BLaER1 (cell line): Measurements from ENCODE around the gene PCLO.
"Not testable (repeated sequence)": the region's sequence is repeated elsewhere in the genome, so short reads cannot be mapped to it uniquely, and the experiment has no call there.

Source experiments
- H3K27ac ChIP-seq: shearing (Covaris generic); formaldehyde crosslinking; 2 replicates; pipeline ENCODE4 v1.8.1; 2022
- H3K27me3 ChIP-seq: shearing (Covaris generic); formaldehyde crosslinking; 2 replicates; pipeline ENCODE4 v1.8.1; 2022
- H3K36me3 ChIP-seq: shearing (Covaris generic); formaldehyde crosslinking; 2 replicates; pipeline ENCODE4 v1.8.1; 2022
- H3K4me1 ChIP-seq: shearing (Covaris generic); formaldehyde crosslinking; 2 replicates; pipeline ENCODE4 v1.8.1; 2022
- H3K4me2 ChIP-seq: shearing (Covaris generic); formaldehyde crosslinking; 2 replicates; pipeline ENCODE4 v1.8.1; 2022
- H3K4me3 ChIP-seq: shearing (Covaris generic); formaldehyde crosslinking; 2 replicates; pipeline ENCODE4 v1.8.1; 2022
- H3K9ac ChIP-seq: shearing (Covaris generic); formaldehyde crosslinking; 2 replicates; pipeline ENCODE4 v1.8.1; 2022
- H3K9me3 ChIP-seq: shearing (Covaris generic); formaldehyde crosslinking; 2 replicates; pipeline ENCODE4 v1.8.1; 2022
- H4K20me1 ChIP-seq: shearing (Covaris generic); formaldehyde crosslinking; 2 replicates; pipeline ENCODE4 v1.8.1; 2022
- Cebpa-rat ChIP-seq: shearing (Covaris generic); IDR thresholded peaks from 2 replicates; pipeline ENCODE4 v1.8.1; 2022

The PCLO gene

DNA sequence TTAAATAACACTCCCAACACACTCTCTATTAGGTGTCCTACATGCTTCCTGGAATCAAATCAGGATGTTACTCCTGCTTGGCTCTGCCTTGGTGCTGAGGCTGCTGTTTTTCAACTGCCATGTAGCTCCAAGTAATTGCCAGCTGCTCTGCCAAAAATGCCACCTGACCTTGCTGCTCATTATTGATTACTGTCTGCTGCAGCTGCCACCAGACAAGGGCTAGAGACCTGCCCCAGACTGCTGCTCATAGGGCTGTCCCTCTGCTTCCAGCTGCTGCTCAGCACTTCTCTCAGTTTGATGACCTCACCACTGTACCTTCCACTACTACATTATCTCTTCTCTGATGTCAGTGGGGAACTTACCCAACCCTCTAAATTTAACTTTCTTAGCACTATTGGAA is 102.5 kb downstream of the PCLO start:
- H3K27ac ChIP-seq: no peak overlapping the region
- no peak for TF ChIP-seq Cebpa-rat

DNA sequence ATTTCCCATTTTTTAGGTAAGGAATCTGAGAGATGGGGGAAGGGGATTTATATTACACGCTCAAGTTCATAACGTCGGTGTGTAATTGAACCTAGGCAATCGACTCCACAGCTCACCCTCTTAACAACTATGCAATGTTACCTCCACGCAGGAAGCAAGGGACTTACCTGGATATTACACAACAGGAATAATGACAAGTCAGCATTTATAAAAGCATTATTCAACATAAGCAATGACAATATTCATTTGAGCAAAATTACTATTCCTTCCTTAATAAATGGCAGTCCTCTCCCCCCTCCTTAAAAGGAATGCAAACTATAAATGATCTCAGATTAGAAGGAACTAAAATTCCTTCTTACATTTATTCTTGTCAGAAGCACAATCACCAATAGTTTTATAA is 104.0 kb downstream of the PCLO start:
- H3K27ac ChIP-seq: no peak overlapping the region
- H3K9ac ChIP-seq: no peak overlapping the region
- no peak overlapping the region for H3K4me3 ChIP-seq
- H3K36me3 ChIP-seq: no peaks in the 10 kb centered on the region
- TF ChIP-seq Cebpa-rat: no peak
- no peaks in the 10 kb centered on the region for H3K4me1 ChIP-seq
- H3K4me2 ChIP-seq: no peak overlapping the region
- no peaks in the 10 kb centered on the region for H3K27me3 ChIP-seq
- H3K9me3 ChIP-seq: no peaks in the 10 kb centered on the region
- no peaks in the 10 kb centered on the region for H4K20me1 ChIP-seq

More for the DNA sequence above, 102.5 kb downstream of the PCLO start:
- H3K4me2 ChIP-seq: no peak overlapping the region
- H4K20me1 ChIP-seq: no peaks in the 10 kb centered on the region
- no peak overlapping the region for H3K9ac ChIP-seq
- no peaks in the 10 kb centered on the region for H3K9me3 ChIP-seq
- no peaks in the 10 kb centered on the region for H3K36me3 ChIP-seq
- no peaks in the 10 kb centered on the region for H3K4me1 ChIP-seq
- H3K4me3 ChIP-seq: no peak overlapping the region
- no peaks in the 10 kb centered on the region for H3K27me3 ChIP-seq

DNA sequence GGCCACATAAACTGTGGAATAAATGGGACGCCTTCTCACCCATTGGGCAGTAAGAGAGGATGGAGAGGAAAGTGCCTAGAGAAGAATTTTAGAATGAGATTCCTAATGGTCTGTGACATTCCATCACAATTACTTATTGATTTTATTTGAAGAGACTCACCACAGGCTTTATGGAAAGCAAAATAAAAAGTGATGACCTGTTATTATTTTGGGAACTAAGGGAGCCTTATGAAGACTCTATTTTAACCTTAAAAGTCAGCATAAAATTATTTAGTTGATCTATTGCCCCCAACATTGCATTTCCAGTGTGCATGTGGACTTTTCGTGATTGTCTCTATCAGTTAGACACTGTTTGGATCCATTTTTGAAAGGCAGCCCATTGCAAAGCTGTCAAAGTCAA is 107.5 kb downstream of the PCLO start:
- H3K9me3 ChIP-seq: no peaks in the 10 kb centered on the region
- H4K20me1 ChIP-seq: no peaks in the 10 kb centered on the region
- H3K9ac ChIP-seq: no peak overlapping the region
- no peaks in the 10 kb centered on the region for H3K4me1 ChIP-seq
- H3K36me3 ChIP-seq: no peaks in the 10 kb centered on the region
- H3K27me3 ChIP-seq: no peaks in the 10 kb centered on the region
- no peak for TF ChIP-seq Cebpa-rat
- no peak overlapping the region for H3K4me2 ChIP-seq
- H3K27ac ChIP-seq: no peak overlapping the region
- no peak overlapping the region for H3K4me3 ChIP-seq

DNA sequence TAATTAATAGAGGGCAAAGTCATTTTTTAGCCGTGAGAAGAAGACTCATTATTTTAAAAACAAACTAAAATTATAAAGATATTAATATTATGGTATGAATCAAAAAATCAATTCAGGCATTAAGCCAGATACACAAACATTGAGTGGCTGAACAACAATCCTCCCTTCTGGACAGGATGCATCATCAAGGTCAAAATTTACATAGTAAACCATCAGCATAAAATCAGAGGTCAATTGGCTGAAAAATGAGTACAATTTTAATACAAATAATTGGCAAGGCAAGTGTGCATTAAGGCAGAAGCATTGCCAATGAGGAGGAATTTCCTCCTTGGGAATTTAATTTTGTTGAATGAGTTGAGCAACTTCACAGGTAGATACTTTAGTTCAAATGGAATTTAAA is 108.2 kb downstream of the PCLO start:
- TF ChIP-seq Cebpa-rat: no peak
- Histone ChIP-seq H3K4me1 (no peaks in the 10 kb centered on the region), H4K20me1 (no peaks in the 10 kb centered on the region), H3K9me3 (no peaks in the 10 kb centered on the region), H3K36me3 (no peaks in the 10 kb centered on the region), H3K4me2 (no peak overlapping the region), H3K27ac (no peak overlapping the region), H3K27me3 (no peaks in the 10 kb centered on the region), H3K4me3 (no peak overlapping the region), H3K9ac (no peak overlapping the region)

DNA sequence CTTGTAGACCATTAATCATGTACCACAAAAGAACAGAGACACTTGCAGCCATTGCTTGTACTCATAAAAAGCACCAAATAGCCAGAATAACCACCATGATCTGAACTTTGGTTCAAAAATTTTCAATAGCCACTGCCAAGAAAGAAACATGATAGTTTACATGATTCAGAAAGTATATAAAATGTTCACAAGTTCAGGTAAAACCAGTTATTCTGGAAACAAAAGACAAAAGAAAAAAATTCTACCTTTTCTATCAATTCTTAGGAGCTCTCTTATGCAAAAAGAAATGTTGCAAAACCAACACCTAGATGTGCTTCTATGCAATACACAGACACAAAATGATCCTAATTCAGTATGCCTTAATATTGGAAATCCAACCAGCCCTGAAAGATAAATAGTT is 108.7 kb downstream of the PCLO start:
- no peak overlapping the region for H3K27ac ChIP-seq
- H3K4me2 ChIP-seq: no peak overlapping the region
- H3K9me3 ChIP-seq: no peaks in the 10 kb centered on the region
- H3K4me1 ChIP-seq: no peaks in the 10 kb centered on the region
- H3K27me3 ChIP-seq: no peaks in the 10 kb centered on the region
- no peaks in the 10 kb centered on the region for H3K36me3 ChIP-seq
- no peaks in the 10 kb centered on the region for H4K20me1 ChIP-seq
- no peak overlapping the region for H3K9ac ChIP-seq
- no peak overlapping the region for H3K4me3 ChIP-seq
- TF ChIP-seq Cebpa-rat: no peak

DNA sequence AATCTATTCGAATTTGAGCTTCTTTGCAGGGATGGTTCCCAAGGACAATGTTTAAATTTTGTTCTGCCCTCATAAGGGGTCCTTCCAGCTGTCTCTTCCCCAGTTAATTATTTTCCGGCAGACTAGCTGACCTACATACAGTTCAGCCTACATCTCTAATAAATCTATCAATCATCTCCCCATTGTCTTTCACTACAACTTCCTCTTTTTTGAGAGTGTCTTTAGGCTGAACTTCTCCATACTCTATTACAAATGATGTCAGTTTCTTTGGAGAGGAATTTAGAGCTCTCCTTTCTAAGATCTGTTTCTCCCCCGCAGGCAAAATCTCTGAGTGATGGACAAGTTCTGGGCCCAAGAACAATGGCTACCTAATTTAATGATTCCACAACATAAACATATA is 122.2 kb downstream of the PCLO start:
- Histone ChIP-seq H3K4me3 (no peak overlapping the region), H3K36me3 (no peaks in the 10 kb centered on the region), H4K20me1 (no peaks in the 10 kb centered on the region), H3K27ac (no peak overlapping the region), H3K9ac (no peak overlapping the region), H3K4me2 (no peak overlapping the region), H3K9me3 (no peaks in the 10 kb centered on the region), H3K27me3 (no peaks in the 10 kb centered on the region), H3K4me1 (no peaks in the 10 kb centered on the region)
- TF ChIP-seq Cebpa-rat: no peak

DNA sequence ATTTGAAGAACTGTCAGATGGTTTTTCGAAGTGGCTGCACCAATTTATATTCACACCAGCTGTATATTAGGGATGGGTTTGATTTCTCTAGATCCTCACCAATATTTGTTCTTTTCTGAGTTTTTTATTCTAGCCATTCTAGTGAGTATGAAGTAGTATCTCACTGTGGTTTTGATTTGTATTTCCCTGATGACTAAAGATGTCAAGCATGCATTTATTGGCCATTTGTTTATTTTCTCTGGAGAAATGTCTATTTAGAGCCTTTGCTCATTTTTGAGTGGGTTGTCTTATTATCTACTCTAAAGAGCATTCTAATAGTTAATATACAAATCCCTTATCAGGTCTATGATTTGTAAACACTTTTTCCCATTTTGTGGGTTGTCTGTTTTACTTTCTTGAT is 123.9 kb downstream of the PCLO start:
- H3K27me3 ChIP-seq: no peaks in the 10 kb centered on the region
- no peaks in the 10 kb centered on the region for H3K4me1 ChIP-seq
- H3K4me2 ChIP-seq: no peak overlapping the region
- H3K27ac ChIP-seq: no peak overlapping the region
- H3K4me3 ChIP-seq: no peak overlapping the region
- TF ChIP-seq Cebpa-rat: no peak
- no peaks in the 10 kb centered on the region for H4K20me1 ChIP-seq
- H3K9ac ChIP-seq: no peak overlapping the region
- H3K9me3 ChIP-seq: no peaks in the 10 kb centered on the region
- H3K36me3 ChIP-seq: no peaks in the 10 kb centered on the region

DNA sequence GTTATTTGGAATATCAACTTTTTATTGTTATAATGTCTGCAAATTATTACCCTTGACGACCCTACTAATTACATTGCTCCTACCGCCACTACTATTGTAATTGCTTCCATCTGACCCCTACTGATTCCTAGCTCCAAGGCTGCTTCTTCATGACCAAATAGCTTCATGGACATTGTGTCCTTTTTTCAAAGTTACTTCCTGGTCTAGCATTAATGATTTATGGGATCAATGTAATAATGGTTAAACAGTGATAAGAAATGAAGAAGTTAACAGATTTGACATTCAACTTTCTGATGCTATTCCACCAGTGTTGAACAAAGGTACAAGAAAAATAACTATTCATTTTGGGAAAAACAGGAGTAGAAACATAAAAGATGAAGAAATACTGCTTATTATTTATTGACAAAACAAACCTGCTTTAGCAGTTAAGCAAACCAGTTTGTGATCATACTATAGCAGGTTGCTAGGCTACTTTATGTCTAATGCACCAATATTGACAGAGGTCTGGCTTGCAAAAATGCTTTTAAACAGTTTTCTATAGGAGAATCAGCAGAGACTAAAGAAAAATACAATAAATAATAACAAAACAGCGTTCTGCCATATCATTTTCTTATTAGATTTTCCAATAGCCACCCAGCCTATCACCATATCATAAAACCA is 125.8 kb downstream of the PCLO start:
- Histone ChIP-seq H3K36me3 (no peaks in the 10 kb centered on the region), H3K4me1 (no peaks in the 10 kb centered on the region), H3K27ac (no peak overlapping the region), H3K9ac (no peak overlapping the region), H3K9me3 (no peaks in the 10 kb centered on the region), H3K27me3 (no peaks in the 10 kb centered on the region), H3K4me3 (no peak overlapping the region), H4K20me1 (no peaks in the 10 kb centered on the region), H3K4me2 (no peak overlapping the region)
- TF ChIP-seq Cebpa-rat: no peak

DNA sequence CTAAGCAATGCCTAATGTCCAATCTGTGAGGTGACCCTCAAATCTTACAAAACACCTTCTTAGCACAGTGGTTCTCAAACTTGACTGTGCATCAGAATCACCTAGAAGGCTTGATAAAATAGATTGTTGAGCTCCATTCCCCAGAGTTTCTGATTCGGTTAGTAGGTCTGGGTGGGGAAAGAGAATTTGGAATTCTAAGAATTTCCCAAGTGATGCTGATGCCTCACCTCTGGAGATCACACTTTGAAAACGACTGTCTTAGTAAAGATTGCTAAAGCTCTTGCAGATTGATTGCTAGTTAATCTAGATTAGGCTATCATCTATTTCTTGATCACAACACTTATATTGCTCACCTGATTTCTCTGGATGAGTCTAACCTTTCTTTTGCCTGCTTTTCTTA is 126.6 kb downstream of the PCLO start:
- Histone ChIP-seq H3K36me3 (no peaks in the 10 kb centered on the region), H3K4me3 (no peak overlapping the region), H3K27ac (no peak overlapping the region), H3K27me3 (no peaks in the 10 kb centered on the region), H3K4me1 (no peaks in the 10 kb centered on the region), H3K4me2 (no peak overlapping the region), H3K9me3 (no peaks in the 10 kb centered on the region), H4K20me1 (no peaks in the 10 kb centered on the region), H3K9ac (no peak overlapping the region)
- no peak for TF ChIP-seq Cebpa-rat

DNA sequence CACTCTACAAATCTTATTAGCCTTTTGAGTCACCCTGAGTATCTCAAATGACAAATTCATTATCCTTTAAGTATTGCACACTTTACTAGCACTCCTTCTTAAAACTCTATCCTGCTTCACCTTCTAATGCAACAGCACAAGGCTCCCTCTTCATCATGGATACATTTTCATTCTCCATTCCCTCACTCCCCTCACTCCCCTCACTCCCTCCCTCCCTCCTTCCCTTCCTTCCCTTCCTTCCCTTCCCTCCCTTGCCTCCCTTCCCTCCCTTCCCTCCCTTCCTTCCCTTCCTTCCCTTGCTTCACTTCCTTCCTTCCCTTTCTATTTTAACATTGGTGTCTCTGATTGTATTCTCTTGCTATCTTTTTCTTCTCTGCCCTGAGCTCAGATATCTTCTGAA is 130.5 kb downstream of the PCLO start:
- Histone ChIP-seq H3K4me1 (no peaks in the 10 kb centered on the region), H3K36me3 (no peaks in the 10 kb centered on the region), H3K27ac (no peak overlapping the region), H3K27me3 (no peaks in the 10 kb centered on the region), H3K4me3 (no peak overlapping the region), H3K4me2 (no peak overlapping the region), H4K20me1 (no peaks in the 10 kb centered on the region), H3K9ac (no peak overlapping the region), H3K9me3 (no peaks in the 10 kb centered on the region)
- no peak for TF ChIP-seq Cebpa-rat

DNA sequence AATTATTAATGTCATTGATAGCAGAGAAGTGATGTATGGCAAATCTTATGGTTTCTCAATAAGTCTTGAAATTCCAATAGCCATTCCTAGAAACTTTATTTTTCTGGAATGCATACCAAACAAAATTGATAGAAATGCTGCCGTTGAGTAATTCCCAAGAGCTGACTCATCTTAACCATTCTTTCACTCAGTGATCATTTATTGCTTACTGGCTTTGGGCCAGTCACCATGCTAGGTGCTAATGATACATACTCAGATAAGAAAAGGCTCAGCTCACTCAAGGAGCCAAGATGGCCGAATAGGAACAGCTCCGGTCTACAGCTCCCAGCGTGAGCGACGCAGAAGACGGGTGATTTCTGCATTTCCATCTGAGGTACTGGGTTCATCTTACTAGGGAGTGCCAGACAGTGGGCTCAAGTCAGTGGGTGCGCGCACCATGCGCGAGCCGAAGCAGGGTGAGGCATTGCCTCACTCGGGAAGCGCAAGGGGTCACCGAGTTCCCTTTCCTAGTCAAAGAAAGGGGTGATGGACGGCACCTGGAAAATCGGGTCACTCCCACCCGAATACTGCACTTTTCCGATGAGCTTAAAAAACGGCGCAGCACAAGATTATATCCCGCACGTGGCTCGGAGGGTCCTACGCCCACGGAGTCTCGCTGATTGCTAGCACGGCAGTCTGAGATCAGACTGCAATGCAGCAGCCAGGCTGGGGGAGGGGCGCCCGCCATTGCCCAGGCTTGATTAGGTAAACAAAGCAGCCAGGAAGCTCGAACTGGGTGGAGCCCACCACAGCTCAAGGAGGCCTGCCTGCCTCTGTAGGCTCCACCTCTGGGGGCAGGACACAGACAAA is 138.6 kb downstream of the PCLO start:
- H3K36me3 ChIP-seq, H3K27me3 ChIP-seq, H3K4me1 ChIP-seq, H3K4me3 ChIP-seq, H3K27ac ChIP-seq, H3K9ac ChIP-seq, H3K4me2 ChIP-seq, H4K20me1 ChIP-seq, H3K9me3 ChIP-seq: not testable (repeated sequence)
